ENCODE measurements around the gene TRIM22.

GRCh38 chr11:5695580-5695979 is 6.0 kb downstream of the TRIM22 start:
- TF ChIP-seq CTCF (IDR thresholded peaks at IDR 0.05; ENCODE audit: low read length), result no peak
- no peak for TF ChIP-seq EZH2 (optimal IDR thresholded peaks at IDR 0.05; ENCODE audit: low read depth, low read length)
